Adipose tissue (tissue), 3 donors: Measurements from ENCODE around the gene GTF2F2. TPM values are rescaled to one million over a fixed set of nuclear protein-coding genes. Genes with fewer than 3 reads are reported as not detected.
"Not testable (repeated sequence)": the region's sequence is repeated elsewhere in the genome, so short reads cannot be mapped to it uniquely, and the experiment has no call there.

ENCODE experiments used
- H3K27ac ChIP-seq: one replicate; pipeline ENCODE4 v1.5.1; 2013; ENCODE audit warnings: low read depth, low read length
- WGBS, 3 donors: extraction: QIAGEN DNeasy Blood & Tissue Kit; methylation state at CpG; one replicate each; pipeline ENCODE4 v1.1.7; 2013; 5-methylcytosine and 5-hydroxymethylcytosine counted together
- polyA plus RNA-seq, 3 donors: library from polyadenylated mRNA; stranded (reverse); fragments of 200-250 nt; gene quantifications; one replicate each; pipeline ENCODE4 v1.2.3, GENCODE V29; 2013
- donor health status: healthy with polysubstance abuse.
- donor health status: Bipolar disorder and iron deficiency.
- donor health status: healthy.

Gene GTF2F2
- polyA plus RNA-seq, 3 donors = 8.1 to 12.5 (median 9.1) TPM

- no peak overlapping the region for H3K27ac ChIP-seq
- WGBS, 3 donors = 87 to 98% (median 91%) methylated on average over 3 of the region's 3 CpGs
These were observed 156.6 kb downstream of the GTF2F2 start for GRCh38 chr13:45276913-45277312.

DNA sequence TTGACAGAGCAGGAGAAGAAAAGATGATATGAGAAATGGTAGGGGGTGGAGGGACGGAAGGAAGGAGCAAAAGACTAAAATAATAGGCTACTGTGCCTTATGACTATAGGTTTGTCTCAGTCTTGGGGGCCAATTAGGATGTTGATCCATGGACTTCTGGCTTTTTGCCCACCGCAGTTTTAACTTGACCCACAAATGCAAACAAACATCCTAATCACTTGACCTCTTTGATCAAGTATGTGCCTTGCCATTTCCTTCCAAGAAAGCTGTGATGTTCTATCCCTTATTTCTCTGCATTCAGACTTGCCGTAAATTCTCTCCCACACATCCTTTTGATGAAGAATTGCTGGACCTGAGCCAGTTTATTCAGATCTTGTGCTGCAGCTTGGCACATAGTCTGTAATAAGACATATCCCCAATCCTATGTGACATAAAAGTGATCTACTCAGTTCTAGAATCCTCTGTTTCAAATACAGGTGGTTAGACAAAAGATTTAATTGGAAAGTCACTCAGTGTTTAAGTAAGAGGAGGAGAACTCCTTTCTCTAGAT lies 157.9 kb downstream of the GTF2F2 start:
- 70 to 77% (median 73%) methylated on average over 3 of the region's 3 CpGs for WGBS, 3 donors
- H3K27ac ChIP-seq = no peak overlapping the region

GRCh38 chr13:45280011-45280410 lies 159.7 kb downstream of the GTF2F2 start:
- H3K27ac ChIP-seq = no peak overlapping the region
- WGBS, 3 donors = 68 to 85% (median 74%) methylated on average over 7 of the region's 7 CpGs

- no peak overlapping the region for H3K27ac ChIP-seq
- 44 to 57% (median 53%) methylated on average over 7 of the region's 7 CpGs for WGBS, 3 donors
These were observed 160.7 kb downstream of the GTF2F2 start for GRCh38 chr13:45280751-45281634.

DNA sequence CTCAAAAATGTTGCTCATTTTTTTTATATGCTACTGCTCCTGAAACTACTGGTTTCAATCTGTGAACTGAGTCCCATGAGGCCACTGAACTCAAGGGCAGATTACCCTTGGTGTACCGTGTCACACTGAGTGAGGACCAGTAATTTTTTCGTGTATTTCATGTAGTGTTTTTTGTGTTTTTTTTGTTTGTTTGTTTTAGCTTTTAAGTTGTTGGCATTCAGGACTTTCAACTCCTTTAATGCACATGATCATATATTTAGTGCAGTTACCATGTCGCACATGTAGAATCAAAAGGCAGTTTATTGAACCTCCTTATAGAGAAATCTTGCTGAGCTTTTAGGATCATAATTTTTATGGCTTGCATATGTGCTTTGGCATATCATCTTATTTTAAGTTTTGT lies 162.7 kb downstream of the GTF2F2 start:
- 80 to 92% (median 82%) methylated on average over 3 of the region's 3 CpGs for WGBS, 3 donors
- no peak overlapping the region for H3K27ac ChIP-seq

DNA sequence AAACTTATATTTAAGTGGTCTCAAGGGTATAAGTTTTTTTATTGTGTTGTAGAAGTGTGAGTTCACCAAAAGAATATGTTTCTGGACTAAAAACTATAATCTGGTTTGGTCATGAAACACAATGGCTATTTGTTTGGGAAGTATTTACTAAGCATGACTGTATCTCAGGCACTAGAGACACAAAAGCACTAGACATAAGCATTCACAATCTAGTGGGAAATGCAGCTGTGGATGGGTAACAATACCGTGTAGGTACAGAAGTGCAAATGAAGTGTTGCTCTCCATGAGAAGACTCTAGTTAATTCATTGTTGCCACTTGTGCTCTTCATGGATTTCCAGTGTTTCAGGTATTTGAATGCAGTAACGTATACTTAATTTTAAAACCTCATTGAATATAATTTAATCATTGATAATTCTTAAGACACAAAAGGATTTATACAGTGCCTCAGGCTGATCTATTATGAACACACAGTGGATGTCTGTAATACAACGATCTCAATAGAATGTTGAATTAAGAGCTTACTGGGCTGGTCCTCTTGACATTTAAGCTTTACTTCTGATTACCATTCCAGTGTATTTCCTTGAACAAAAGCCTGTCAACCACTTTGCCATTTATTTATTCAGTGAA lies 169.7 kb downstream of the GTF2F2 start:
- no peak overlapping the region for H3K27ac ChIP-seq
- WGBS, 3 donors = 86 to 94% (median 92%) methylated on average over 3 of the region's 3 CpGs

- 82 to 100% (median 94%) methylated on average over 1 of the region's 1 CpG for WGBS, 3 donors
- H3K27ac ChIP-seq = no peak overlapping the region
These were observed 171.9 kb downstream of the GTF2F2 start for GRCh38 chr13:45292176-45292575.

- no peak overlapping the region for H3K27ac ChIP-seq
- WGBS, 3 donors = 45 to 72% (median 71%) methylated on average over 7 of the region's 7 CpGs
These were observed 175.2 kb downstream of the GTF2F2 start for GRCh38 chr13:45295536-45295935.

- H3K27ac ChIP-seq = no peak overlapping the region
These were observed 175.9 kb downstream of the GTF2F2 start for GRCh38 chr13:45296259-45296658.

DNA sequence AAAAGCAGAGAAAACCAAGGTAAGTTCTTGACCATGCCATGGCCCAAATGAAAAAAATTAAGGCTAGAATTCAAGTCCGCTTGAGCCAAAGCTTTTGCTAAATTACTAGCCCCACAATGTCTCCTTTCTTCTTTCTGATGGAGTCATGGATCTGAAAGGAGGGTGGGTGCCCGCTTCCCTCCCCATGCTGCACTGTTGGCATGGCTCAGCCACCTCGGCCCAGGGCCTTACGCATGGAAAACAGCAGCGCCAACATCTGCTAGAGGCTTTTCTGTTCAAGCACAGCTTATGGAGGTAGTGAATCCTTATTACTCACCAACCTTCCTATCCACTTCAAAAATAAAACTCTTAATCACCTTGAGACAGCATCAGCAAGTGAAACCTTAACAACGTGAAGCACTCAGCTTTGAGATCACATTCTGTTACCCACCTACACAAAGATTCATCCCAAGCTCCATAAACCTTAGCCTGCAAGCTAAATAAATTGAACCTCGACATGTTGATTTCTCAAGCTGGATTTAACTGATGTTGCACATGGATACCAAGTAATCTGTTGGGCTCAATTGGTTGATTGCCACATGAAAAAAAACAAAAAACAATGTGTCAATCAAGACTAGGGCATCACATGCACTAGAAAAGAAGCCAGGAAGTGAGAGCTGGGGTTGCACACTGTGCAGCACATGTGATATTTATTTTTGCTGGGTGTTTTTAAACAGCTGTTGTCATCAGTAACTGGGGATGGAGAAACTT lies 177.3 kb downstream of the GTF2F2 start:
- 84 to 88% (median 84%) methylated on average over 7 of the region's 7 CpGs for WGBS, 3 donors
- H3K27ac ChIP-seq = no peak overlapping the region

GRCh38 chr13:45298206-45298505 lies 177.8 kb downstream of the GTF2F2 start:
- no peak overlapping the region for H3K27ac ChIP-seq
- 79 to 93% (median 85%) methylated on average over 2 of the region's 2 CpGs for WGBS, 3 donors

GRCh38 chr13:45298550-45298949 lies 178.2 kb downstream of the GTF2F2 start:
- H3K27ac ChIP-seq = not testable (repeated sequence)
- WGBS, 3 donors = 94 to 100% (median 97%) methylated on average over 3 of the region's 3 CpGs

GRCh38 chr13:45299194-45299593 lies 178.9 kb downstream of the GTF2F2 start:
- WGBS, 3 donors = 54 to 67% (median 63%) methylated on average over 3 of the region's 3 CpGs
- H3K27ac ChIP-seq = no peak overlapping the region

- 50 to 73% (median 67%) methylated on average over 9 of the region's 9 CpGs for WGBS, 3 donors
- no peak overlapping the region for H3K27ac ChIP-seq
These were observed 180.1 kb downstream of the GTF2F2 start for GRCh38 chr13:45300190-45300985.

DNA sequence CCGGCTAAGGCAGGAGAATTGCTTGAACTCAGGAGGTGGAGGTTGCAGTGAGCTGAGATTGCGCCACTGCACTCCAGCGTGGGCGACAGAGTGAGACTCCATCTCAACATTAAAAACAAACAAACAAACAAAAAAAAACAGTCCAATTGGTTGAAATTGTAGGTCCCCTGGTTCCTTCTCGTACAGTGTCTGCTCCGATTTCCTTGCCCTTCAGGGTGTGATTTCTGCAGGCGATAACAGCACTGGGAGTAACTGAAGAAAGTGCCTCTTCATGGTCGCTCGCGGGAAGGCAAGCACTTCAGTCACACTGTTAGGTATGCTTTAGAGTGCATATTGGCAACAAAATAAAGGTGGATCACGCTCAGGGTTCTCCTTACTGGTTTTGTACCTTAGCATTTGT lies 181.0 kb downstream of the GTF2F2 start:
- 76 to 82% (median 79%) methylated on average over 11 of the region's 11 CpGs for WGBS, 3 donors
- no peak overlapping the region for H3K27ac ChIP-seq

GRCh38 chr13:45302507-45302906 lies 182.2 kb downstream of the GTF2F2 start:
- whole genome bisulfite sequencing, 3 donors = 31 to 48% (median 42%) methylated on average over 3 of the region's 3 CpGs
- no peak overlapping the region for H3K27ac ChIP-seq

- 73 to 79% (median 76%) methylated on average over 2 of the region's 2 CpGs for WGBS, 3 donors
- H3K27ac ChIP-seq = no peak overlapping the region
These were observed 182.7 kb downstream of the GTF2F2 start for GRCh38 chr13:45303026-45303425.

GRCh38 chr13:45303866-45304265 lies 183.6 kb downstream of the GTF2F2 start:
- no peak overlapping the region for H3K27ac ChIP-seq
- WGBS, 3 donors = 79 to 87% (median 86%) methylated on average over 5 of the region's 5 CpGs
